HS-27A (cell line): ENCODE data around the gene PPP1R9B.

Experiments used
- DNase-seq: peaks from one replicate; pipeline ENCODE4 v3.0.0-alpha.2; 2012; ENCODE audit warnings: low read depth, missing footprints

The PPP1R9B gene

DNA sequence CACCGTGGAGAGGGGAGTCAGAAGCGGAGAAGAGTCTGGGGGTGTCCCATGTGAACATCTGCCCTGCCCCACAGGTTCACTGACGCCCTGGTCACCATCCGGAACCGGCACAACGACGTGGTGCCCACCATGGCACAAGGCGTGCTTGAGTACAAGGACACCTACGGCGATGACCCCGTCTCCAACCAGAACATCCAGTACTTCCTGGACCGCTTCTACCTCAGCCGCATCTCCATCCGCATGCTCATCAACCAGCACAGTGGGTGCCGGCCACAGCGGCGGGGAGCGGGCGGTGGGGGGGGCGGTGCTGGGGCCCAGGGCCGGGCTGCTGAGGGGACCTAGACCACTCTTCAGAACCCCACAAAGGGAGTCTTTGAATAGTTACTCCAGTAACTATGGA is 44.7 kb downstream of the PPP1R9B start:
- no peak for DNase-seq

- no peak for DNase-seq
Observed at GRCh38 chr17:50103941-50104340, 46.5 kb downstream of the PPP1R9B start.

GRCh38 chr17:50103252-50103651 is 47.2 kb downstream of the PPP1R9B start:
- DNase-seq = no peak

DNA sequence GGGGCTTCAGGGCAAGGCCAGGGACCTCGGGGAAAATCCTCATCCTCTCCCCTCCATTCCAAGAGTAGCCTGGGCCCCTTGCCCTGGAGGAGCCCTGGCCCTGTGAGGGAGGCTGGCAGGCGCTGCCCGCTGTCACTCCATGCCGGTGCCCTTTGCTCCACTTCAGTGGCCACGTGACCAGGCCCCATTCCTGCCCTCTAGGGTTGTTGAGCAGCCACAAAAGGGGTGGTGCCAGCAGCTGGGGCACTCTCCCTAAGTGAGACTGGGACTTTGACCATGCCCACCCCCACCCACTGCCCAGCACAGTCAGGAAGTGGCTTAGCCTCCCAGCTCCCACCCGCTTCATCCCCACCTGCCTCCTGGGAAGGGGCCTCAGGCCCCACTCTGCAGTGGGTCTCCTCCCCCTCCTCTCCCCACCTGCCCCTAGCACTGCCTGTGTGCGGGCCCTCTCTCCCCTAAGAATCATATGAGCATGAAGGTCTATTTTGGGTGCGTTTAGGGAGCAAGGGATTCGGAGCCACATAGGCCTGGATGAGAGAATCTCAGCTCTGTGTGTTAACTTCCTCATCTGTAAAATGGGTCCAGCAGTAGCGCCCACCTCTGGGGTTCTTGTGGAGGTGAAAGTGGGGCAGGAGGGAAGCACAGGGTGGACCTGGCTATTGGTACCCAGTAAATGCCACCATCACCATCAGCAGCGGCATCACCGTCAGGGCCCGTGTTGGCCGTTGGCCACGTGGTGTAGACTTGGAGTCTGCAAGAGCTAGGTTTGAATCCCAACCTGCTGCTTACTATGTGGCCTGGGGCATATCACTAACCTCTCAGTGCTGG is 48.1 kb downstream of the PPP1R9B start:
- no peak for DNase-seq

GRCh38 chr17:50101346-50102163 is 48.9 kb downstream of the PPP1R9B start:
- no peak for DNase-seq

DNA sequence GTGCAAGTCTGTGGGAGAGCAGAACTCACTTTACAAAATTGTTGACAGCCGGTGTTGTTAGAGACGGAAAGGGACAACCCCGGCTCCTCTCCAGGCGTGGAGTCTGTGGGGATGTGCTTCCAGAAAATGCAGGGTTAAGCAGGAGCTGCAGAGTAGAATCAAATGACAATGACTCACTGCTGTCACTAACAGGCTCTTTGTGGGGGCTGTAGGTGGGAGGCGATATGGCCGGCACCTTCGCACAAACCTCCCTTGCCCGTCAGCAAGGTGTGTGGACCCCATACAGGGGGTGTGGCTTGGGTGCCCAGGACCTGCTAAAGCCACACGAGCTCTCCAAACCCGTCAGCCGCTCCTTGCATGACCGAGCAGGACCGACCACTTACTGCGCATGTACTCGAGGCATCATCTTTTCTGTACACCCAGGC is 49.5 kb downstream of the PPP1R9B start:
- DNase-seq = no peak

GRCh38 chr17:50100480-50100883 is 50.0 kb downstream of the PPP1R9B start:
- DNase-seq = no peak

GRCh38 chr17:50099003-50099402 is 51.5 kb downstream of the PPP1R9B start:
- DNase-seq = no peak

- no peak for DNase-seq
Observed at GRCh38 chr17:50098583-50098982, 51.9 kb downstream of the PPP1R9B start.

- no peak for DNase-seq
Observed at GRCh38 chr17:50097926-50098325, 52.6 kb downstream of the PPP1R9B start.

GRCh38 chr17:50097455-50097854 is 53.0 kb downstream of the PPP1R9B start:
- no peak for DNase-seq

DNA sequence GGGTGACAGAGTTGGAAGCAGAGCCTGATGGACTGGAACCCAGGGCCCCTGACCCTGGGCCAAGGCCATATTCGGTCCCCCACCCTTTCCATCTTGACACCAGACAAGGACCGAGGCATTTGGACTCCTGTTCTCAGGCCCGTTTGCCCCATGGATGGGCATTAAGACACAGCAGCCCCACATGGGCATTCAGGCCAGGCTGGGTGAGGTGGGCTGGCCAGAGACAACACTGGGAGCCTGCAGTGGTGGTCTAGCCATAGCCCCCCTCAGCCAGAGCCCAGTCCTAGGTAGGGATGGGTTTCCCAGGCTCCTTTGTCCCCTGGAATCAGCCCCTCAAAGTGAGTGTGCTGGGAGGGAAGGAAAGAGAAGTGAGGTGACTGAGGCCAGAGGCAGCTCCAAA is 53.7 kb downstream of the PPP1R9B start:
- DNase-seq = no peak

DNA sequence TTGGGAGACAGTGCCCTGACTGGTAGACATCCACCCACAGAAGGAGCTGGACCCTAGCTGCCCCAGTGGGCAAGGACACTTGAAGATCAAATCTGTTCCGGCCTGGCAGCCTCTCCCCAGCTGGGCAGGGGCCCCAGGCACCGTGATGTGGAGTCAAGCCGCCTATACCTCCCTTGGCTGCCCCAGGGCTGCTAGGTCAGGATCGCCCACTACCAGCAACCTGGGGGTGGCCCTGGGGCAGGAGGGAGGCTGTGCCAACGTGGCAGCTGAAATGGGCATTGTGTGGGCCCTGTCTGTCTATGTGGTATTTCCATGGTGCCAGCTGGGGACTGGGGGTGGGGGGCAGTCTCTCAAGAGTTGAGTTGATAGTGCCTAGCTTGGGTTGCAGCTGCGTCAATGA is 54.4 kb downstream of the PPP1R9B start:
- no peak for DNase-seq

GRCh38 chr17:50095626-50096037 is 54.8 kb downstream of the PPP1R9B start:
- DNase-seq = no peak

DNA sequence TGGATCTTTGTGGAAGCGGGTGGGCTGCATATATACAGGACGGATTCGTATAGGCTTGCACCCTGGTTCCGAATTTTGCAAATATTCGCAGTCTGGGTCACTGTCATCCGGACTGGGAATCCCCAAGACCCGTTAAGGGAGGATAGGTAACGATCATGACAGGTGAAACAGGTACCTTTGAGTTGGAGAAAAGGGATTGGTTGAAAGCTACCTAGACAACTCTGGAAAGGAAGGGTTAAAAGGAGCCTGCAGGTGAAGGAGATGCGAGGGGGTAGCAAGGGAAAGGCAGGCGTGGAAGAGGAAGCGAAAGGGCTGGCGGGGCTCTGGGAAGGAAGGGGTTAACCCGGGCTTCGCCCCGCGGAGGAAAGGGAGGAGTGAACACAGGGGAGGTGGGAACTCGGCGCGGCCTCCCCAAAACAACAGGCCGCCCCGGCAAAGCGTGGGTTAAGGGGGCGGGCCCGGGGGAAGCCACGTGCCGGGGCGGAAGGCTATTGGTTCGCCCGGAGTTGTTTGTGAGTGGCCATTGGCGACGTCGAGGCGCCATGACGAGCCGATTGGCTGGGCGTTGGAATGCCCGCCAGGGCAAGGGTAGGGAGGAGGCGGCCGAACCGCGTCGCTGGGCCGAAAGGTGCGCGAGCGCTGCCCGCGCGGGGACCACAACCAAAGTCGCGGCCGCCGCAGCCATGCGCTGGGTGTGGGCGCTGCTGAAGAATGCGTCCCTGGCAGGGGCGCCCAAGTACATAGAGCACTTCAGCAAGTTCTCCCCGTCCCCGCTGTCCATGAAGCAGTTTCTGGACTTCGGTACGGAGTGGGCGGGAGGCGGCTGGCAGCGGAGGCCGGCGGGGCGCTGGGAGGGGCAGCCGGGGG is 55.5 kb downstream of the PPP1R9B start, which contains the start of gene PDK2:
Gene PDK2 (plus strand): TSS at position 599 of the 867 bp plus-strand sequence. CDS start 85 bp downstream, at position 684.
- DNase-seq = peak; percentile 82

DNA sequence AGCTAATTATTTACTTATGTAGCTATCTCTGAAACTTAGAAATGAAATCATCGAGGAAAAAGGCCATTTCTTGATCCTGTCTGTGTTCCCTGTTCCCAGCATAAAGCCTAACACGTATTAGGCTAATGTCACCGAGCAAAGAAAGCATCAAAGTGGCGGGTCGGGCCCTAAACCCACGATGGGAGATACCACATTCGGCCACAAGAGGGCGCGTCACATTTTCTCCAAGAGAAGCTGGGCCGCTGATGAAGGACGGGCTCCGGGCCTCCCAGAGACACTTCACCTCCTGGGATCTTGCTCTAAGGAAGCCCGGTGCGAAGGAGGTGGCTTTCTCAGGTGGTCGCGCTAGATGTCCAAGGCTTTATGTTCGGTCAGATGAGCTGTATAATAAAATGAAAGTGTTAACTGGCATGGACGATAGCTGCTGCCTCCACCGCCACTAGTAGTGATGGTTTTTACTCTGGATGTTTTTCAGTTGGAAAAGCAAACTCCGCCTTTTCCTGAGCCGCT is 56.2 kb downstream of the PPP1R9B start:
- DNase-seq = peak; percentile 81

GRCh38 chr17:50093807-50094206 is 56.7 kb downstream of the PPP1R9B start:
- no peak for DNase-seq

DNA sequence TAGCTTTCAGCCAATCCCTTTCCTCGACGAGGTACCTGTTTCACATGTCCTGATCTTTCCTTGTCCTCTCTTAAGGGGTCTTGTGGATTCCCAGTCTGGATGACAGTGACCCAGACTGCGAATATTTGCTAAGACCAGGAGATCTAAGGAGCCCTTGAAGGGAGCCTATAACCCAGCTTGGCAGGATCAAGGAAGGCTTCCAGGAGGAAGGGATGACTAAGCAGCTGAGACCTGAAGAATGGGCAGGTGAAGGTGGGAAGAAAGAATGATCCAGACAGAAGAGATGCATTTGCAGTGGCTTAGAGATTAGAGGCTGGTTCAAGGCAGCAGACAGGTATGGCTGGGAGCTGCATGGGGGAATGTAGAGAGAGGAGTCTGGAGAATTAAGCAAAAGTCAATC is 57.2 kb downstream of the PPP1R9B start:
- DNase-seq = no peak

DNA sequence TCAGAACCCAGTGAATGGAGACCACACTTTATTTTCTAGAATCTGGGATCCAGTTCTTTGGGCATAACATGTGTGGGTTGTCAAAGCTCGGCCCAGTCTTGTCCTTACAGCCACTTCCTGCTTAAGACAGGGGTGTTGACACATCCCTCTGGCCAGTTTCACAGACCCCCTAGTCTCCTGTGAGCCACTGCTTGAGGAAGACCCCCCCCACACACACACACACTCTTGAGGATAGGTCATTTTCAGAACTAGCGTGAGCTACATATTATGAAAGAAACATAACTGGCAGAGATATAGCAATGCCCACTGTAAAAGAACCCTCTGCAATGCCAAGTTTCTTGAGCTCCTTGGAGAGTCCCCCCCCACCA is 58.6 kb downstream of the PPP1R9B start:
- DNase-seq = no peak

DNA sequence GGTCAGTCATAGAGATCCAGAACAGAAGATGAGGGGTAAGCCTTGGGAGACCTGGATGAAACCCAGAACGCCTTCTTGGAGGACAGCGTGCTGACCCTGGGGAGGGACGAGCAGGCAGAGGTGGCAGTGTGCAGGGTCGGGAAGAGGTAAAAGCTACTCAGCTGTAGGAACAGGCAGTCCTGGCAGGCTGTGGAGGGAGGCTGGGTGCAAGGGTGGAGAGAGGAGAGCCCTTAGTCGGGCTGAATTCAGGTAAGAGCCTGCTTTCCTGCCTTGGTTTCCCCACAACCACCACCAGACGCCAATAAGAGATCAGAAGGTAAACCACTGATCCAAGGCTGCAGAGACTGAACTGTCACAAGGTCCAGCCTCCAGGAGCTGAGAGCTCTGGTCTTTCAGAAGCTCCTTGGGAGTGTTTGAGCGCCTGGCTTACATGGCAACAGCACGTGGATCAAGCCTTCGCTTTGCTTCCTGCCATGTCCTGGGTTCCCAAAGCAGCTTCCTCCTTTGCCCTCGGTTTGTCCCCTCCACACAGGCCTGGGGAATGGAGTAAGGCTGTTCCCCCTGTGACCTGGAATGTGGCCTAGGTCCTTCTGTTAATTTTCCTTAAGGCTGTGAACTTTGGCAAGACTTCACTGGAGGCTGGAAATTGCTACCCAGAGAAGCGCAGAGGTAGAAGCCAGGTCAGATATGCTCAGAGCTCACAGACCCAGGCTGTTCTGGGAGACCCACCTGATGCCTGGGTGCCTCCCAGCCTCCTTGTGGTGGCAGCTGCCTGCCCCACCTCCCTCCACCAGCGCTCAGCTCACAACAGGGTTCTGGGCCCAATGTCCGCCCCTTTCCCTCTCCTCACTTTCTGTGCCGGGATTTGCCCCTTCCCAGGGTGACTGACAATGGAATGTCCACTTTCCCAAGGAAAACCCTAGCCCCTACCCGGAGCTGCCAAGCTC is 59.2 kb downstream of the PPP1R9B start:
- no peak for DNase-seq

- DNase-seq = no peak
Observed at GRCh38 chr17:50090071-50090470, 60.4 kb downstream of the PPP1R9B start.
